Measurements from ENCODE around the gene UCK1. TPM values are rescaled to one million over a fixed set of nuclear protein-coding genes. Genes with fewer than 3 reads are reported as not detected.

UCK1 gene
- total and polyA plus RNA-seq, 2 of the 13 experiments (the other 11 are each of a cell fraction or from before 2014, with no cell fraction given): 11.0 to 24.1 TPM

- TF ChIP-seq, protein P1, sequence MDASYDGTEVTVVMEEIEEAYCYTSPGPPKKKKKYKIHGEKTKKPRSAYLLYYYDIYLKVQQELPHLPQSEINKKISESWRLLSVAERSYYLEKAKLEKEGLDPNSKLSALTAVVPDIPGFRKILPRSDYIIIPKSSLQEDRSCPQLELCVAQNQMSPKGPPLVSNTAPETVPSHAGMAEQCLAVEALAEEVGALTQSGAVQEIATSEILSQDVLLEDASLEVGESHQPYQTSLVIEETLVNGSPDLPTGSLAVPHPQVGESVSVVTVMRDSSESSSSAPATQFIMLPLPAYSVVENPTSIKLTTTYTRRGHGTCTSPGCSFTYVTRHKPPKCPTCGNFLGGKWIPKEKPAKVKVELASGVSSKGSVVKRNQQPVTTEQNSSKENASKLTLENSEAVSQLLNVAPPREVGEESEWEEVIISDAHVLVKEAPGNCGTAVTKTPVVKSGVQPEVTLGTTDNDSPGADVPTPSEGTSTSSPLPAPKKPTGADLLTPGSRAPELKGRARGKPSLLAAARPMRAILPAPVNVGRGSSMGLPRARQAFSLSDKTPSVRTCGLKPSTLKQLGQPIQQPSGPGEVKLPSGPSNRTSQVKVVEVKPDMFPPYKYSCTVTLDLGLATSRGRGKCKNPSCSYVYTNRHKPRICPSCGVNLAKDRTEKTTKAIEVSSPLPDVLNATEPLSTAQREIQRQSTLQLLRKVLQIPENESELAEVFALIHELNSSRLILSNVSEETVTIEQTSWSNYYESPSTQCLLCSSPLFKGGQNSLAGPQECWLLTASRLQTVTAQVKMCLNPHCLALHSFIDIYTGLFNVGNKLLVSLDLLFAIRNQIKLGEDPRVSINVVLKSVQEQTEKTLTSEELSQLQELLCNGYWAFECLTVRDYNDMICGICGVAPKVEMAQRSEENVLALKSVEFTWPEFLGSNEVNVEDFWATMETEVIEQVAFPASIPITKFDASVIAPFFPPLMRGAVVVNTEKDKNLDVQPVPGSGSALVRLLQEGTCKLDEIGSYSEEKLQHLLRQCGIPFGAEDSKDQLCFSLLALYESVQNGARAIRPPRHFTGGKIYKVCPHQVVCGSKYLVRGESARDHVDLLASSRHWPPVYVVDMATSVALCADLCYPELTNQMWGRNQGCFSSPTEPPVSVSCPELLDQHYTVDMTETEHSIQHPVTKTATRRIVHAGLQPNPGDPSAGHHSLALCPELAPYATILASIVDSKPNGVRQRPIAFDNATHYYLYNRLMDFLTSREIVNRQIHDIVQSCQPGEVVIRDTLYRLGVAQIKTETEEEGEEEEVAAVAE (CRISPR knock-in tag; IDR thresholded peaks at IDR 0.05; ENCODE audit: borderline replicate concordance): no peak
- TF ChIP-seq ZNF207 (IDR thresholded peaks at IDR 0.05; ENCODE audit: borderline replicate concordance) (no peak), REL (CRISPR knock-in tag; conservative IDR thresholded peaks at IDR 0.05) (no peak), TRAFD1 (CRISPR knock-in tag; IDR thresholded peaks at IDR 0.05; ENCODE audit: borderline replicate concordance) (no peak), ARHGAP35 (CRISPR knock-in tag; IDR thresholded peaks at IDR 0.05; ENCODE audit: borderline replicate concordance) (no peak), CREB1 (IDR thresholded peaks at IDR 0.05) (no peak), CREB1 (CRISPR knock-in tag; IDR thresholded peaks at IDR 0.05) (no peak), NFIC (IDR thresholded peaks at IDR 0.05; ENCODE audit: low read length) (no peak), ZBTB3 (CRISPR knock-in tag; IDR thresholded peaks at IDR 0.05; ENCODE audit: borderline replicate concordance, low read depth) (no peak), THAP11 (CRISPR knock-in tag; IDR thresholded peaks at IDR 0.05) (peak; percentile 99), SNAI1 (CRISPR knock-in tag; IDR thresholded peaks at IDR 0.05; ENCODE audit: borderline replicate concordance) (no peak), GPN1 (CRISPR knock-in tag; IDR thresholded peaks at IDR 0.05; ENCODE audit: borderline replicate concordance) (no peak), ATRX (CRISPR knock-in tag; IDR thresholded peaks at IDR 0.05; ENCODE audit: borderline replicate concordance) (no peak), ZBTB25 (CRISPR knock-in tag; IDR thresholded peaks at IDR 0.05) (no peak), SMYD3 (CRISPR knock-in tag; IDR thresholded peaks at IDR 0.05) (no peak), TOPORS (CRISPR knock-in tag; IDR thresholded peaks at IDR 0.05) (no peak), ZNF879 (CRISPR knock-in tag; IDR thresholded peaks at IDR 0.05) (no peak), RFXAP (CRISPR knock-in tag; IDR thresholded peaks at IDR 0.05; ENCODE audit: borderline replicate concordance) (no peak)
- TF ChIP-seq, protein P2, sequence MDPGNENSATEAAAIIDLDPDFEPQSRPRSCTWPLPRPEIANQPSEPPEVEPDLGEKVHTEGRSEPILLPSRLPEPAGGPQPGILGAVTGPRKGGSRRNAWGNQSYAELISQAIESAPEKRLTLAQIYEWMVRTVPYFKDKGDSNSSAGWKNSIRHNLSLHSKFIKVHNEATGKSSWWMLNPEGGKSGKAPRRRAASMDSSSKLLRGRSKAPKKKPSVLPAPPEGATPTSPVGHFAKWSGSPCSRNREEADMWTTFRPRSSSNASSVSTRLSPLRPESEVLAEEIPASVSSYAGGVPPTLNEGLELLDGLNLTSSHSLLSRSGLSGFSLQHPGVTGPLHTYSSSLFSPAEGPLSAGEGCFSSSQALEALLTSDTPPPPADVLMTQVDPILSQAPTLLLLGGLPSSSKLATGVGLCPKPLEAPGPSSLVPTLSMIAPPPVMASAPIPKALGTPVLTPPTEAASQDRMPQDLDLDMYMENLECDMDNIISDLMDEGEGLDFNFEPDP (CRISPR knock-in tag; conservative IDR thresholded peaks at IDR 0.05): no peak
Observed at GRCh38 chr9:131530920-131531832, at the start of gene UCK1 (continued).

Data from HepG2 (cell line).